Right lung (tissue), 5 donors: ENCODE measurements around the gene SLC25A30. TPM values are rescaled to one million over a fixed set of nuclear protein-coding genes. Genes with fewer than 3 reads are reported as not detected.
"Not testable (repeated sequence)": the region's sequence is repeated elsewhere in the genome, so short reads cannot be mapped to it uniquely, and the experiment has no call there.

Experiments used
- DNase-seq, 2 donors: peaks; one replicate each; pipeline ENCODE4 v3.0.0-alpha.2; 2013
- polyA plus RNA-seq, 5 donors: library from polyadenylated mRNA; unstranded; fragments of 120-200 nt; gene quantifications; one replicate each; pipeline versions ENCODE4 v1.2.1 to v1.2.3, GENCODE V29; 2013; ENCODE audit warnings: inconsistent platforms in 1 of 5, low replicate concordance in 1 of 5; ENCODE audit not compliant: insufficient read length in 5 of 5, insufficient read depth in 1 of 5

Gene SLC25A30
- polyA plus RNA-seq, 5 donors, result 13.5 to 21.1 (median 17.2) TPM

DNA sequence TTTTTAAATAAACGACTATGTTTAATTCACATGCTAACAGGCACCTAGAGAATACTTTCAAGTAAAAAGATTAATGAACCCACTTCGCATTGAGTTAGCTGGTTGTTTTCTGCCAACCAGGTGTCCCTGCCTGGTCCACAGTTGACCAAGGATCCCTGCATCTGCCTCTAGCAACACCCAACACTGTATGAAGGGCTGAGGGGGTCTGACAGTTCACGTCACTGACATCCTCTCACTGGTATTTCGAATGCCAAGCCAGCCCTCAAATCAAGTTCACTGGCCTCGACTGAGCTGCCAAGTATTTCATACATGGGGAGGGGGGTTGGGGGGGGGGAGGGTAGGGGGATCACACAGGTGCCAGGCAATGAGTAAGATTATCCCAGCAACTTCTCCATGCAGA is 25.4 kb downstream of the SLC25A30 start:
- no peak for DNase-seq

DNA sequence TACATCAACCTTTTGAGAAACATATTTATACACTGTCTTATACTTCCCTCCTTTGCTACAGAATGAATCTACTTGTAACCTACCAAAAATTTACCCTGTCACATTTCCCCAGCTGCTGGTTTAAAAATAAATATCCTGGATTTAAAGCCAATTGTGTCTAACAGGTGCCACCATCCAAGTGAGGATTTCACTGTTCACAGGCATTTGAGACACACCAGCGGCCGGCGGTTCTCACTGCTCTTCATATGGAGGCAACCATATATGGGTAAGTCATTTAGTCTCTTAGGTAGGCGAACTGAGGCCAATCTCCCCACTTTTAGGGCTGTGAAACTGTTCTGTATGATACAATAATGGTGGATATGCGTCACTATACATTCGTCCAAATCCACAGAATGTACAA is 26.2 kb downstream of the SLC25A30 start:
- no peak for DNase-seq

DNA sequence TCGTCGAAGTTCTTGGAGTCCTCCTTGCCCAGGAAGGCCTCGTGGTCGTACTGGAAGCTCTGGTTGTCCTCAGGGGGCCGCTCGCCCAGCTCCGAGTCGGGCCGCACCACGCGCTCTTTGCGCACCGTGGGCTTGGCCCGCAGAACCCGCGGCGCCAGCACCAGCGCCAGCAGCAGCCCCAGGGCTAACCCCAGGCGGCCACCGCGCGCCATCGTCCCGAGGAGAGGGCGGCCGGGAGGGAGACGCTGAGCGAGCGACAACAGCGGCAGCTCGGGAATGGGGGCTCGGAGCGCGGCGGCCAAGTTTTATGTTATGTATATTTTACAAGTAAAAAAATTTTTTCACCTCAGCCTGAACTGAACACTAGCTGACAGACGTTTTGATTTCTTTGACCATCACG is 27.0 kb downstream of the SLC25A30 start:
- not testable (repeated sequence) for DNase-seq

DNA sequence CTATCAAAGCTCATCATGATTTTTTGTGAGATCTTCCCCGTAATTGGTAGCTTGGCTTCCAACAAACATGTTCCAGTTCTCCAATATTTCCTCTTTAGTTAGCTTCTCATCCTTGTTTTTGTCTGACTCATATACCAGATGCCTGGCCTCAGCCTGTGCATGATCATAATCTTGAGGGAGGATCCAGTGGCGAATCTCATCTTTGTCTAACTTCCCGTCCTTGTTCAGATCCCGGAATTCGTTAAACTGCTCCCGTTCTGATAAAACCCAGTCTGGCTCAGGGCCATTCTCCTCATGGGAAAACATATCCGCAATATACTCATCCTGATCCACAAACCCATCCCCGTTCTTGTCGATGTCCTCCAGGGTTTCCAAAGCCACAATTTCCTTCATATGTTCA is 27.8 kb downstream of the SLC25A30 start:
- DNase-seq, result not testable (repeated sequence)

DNA sequence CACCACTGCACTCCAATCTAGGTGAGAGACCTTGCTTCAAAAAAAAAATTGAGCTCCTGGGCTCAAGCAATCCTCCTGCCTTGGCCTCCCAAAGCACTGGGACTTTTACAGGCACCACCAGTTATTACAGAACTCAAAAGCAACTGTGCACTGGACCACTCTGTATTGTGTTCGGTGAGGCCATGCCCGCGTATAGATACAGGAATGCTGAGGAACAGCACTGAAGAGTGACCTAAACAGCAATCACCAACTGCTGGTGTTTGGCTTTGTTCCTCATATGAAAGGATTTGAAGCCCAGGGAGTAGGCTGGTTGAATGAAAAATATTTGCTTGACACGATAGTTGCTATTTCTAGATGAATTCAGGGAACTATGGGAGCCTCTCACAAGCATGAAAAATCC is 29.5 kb downstream of the SLC25A30 start:
- DNase-seq, result no peak

DNA sequence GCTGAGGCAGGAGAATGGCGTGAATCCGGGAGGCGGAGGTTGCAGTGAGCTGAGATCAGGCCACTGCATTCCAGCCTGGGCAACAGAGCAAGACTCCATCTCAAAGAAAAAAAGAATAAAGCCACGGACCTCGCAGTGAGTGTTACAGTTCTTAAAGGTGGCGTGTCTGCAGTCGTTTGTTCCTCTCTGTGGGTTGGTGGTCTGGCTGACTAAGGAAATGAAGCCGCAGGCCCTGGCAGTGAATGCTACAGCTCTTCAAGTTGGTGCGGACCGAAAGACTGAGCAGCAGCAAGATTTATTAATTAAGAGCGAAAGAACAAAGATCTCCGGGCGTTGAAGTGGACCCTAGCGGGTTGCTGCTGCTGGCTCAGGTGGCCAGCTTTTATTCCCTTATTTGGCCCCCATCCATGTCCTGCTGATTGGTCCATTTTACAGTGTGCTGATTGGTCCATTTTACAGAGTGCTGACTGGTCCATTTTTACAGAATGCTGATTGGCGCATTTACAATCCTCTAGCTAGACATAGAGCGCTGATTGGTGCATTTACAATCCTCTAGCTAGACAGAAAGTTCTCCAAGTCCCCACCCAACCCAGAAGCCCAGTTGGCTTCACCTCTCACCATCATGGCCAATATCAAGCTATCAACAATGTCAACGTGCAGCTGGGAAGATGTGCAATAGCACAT is 31.1 kb downstream of the SLC25A30 start:
- not testable (repeated sequence) for DNase-seq

DNA sequence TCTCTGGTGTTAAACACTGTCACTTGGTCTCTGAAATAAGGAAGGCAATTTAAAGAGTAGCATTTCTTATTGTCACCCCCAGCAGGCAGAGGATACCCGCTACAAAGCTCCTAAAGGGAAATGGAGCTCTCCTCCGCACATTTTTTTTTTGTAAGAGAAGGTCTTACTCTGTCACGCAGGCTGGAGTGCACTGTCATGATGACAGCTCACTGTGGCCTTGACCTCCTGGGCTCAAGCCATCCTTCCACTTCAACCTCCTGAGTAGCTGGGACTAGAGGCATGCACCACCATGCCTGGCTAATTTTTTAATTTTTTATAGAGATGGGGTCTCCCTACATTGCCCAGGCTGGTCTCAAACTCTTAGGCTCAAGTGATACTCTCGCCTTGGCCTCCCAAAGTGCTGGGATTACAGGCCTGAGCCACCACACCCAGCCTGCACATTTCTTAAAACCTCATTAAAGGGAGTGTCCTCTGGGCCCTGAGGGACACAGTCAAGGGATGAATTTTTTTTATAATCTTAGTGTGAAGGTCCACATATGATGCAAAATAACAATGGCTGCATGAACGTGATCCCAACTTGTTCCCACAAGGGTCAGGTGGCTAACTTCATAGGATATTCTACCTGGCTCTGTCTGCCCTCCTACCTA is 32.1 kb downstream of the SLC25A30 start:
- DNase-seq, result no peak

DNA sequence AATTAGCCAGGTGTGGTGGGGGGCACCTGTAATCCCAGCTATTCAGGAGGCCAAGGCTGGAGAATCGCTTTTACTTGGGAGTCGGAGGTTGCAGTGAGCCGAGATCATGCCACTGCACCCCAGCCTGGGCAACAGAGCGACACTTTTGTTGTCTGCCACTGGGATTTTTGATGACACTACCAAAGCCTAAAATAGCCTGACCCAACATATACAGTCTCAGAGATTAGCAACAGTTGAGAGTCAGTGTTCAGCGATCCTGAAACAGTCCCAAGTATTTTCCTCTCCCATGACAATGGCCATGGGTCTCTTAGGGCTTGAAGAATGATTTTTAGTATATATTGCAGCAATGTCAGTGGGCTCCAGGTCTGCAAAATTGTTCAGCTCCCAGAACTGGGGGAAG is 32.9 kb downstream of the SLC25A30 start:
- DNase-seq, result no peak

DNA sequence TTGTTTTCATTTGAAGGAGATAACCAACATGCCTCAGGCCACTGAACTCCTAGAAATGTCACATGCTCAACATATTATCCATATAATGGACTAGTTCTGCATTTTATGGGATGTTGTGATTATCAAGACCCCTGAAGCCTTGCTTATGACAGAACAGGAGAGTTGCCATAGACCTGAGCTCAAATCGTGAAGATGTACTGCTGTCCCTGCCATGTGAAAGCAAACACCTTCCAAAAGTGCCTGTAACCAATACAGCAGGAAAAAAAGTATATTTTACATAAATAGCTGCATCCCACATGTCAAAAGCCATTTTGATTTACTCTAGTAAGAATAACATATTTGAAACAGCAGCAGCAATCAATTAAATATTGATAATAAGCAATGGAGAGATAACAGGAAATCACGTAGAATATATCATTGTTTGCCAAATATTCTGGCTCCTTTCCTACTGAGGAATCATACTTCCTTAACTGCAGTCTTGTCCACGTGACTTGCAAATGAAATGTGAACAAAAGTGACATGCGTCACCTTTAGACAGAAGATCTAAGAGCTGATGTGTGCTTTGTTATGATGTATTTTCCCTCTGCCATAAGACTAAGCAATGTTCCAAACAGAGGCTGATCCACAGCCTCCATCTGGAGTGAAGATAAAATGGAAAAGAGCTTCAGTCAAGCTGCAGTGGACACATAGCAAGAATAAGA is 33.5 kb downstream of the SLC25A30 start:
- no peak for DNase-seq

DNA sequence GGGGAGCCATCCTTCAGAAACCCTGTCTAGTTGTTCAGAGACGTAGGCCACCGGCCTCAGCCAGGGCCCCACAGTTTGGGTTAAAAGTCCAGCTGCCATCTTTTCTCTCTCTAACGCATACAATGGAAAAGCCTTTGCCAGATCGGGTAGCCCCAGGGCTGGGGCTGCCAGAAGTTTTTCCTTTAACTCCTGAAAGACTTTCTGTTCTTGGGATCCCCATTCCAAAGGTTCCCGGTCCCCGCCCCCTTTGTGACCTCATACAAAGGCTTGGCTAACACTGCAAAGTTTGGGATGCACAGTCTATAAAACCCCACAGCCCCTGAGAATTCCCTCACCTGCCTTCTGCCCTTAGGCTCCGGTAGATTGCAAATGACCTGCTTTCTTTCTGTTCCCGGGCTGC is 35.4 kb downstream of the SLC25A30 start:
- DNase-seq, result not testable (repeated sequence)

DNA sequence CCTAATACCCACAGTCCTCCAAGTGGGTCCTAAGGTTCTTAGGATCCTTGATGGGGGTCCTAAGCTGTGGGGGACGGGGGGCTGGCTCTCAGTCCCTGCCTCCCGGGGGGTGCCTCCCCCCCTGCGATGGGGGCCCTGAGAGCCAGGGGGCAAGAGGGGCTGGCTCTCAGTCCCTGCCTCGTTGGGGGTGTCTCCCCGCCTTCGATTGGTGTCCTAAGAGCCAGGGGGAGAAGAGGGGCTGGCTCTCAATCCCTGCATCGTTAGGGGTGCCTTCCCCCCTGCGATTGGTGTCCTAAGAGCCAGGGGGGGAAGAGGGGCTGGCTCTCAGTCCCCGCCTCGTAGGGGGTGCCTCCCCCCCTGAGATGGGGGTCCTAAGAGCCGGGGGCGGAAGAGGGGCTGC is 37.0 kb downstream of the SLC25A30 start:
- no peak for DNase-seq

DNA sequence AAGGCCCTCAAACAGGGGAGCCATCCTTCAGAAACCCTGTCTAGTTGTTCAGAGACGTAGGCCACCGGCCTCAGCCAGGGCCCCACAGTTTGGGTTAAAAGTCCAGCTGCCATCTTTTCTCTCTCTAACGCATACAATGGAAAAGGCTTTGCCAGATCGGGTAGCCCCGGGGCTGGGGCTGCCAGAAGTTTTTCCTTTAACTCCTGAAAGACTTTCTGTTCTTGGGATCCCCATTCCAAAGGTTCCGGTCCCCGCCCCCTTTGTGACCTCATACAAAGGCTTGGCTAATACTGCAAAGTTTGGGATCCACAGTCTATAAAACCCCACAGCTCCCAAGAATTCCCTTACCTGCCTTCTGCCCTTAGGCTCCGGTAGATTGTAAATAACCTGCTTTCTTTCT is 37.5 kb downstream of the SLC25A30 start:
- DNase-seq, result not testable (repeated sequence)

DNA sequence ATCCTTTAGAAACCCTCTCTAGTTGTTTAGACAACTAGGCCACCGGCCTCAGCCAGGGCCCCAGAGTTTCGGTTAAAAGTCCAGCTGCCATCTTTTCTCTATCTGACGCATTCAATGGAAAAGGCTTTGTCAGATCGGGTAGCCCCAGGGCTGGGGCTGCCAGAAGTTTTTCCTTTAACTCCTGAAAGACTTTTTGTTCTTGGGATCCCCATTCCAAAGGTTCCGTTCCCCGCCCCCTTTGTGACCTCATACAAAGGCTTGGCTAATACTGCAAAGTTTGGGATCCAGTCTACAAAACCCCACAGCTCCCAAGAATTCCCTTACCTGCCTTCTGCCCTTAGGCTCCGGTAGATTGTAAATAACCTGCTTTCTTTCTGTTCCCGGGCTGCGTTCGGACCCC is 38.7 kb downstream of the SLC25A30 start:
- not testable (repeated sequence) for DNase-seq

DNA sequence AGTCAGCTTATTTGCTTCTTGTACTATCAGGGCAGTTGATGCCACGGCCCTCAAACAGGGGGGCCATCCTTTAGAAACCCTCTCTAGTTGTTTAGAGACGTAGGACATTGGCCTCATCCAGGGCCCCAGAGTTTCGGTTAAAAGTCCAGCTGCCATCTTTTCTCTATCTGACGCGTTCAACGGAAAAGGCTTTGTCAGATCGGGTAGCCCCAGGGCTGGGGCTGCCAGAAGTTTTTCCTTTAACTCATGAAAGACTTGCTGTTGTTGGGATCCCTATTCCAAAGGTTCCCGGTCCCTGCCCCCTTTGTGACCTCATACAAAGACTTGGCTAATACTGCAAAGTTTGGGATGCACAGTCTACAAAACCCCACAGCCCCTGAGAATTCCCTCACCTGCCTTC is 39.4 kb downstream of the SLC25A30 start:
- not testable (repeated sequence) for DNase-seq

DNA sequence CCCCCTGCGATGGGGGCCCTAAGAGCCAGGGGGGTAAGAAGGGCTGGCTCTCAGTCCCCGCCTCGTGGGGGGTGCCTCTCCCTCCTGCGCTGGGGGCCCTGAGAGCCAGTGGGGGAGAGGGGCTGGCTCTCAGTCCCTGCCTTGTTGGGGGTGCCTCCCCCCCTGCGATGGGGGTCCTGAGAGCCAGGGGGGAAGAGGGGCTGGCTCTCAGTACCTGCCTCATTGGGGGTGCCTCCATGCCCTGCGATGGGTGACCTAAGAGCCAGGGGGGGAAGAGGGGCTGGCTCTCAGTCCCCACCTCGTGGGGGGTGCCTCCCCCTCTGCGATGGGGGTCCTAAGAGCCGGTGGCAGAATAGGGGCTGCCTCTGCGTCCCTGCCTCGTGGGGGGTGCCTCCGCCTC is 40.9 kb downstream of the SLC25A30 start:
- DNase-seq, result not testable (repeated sequence)

DNA sequence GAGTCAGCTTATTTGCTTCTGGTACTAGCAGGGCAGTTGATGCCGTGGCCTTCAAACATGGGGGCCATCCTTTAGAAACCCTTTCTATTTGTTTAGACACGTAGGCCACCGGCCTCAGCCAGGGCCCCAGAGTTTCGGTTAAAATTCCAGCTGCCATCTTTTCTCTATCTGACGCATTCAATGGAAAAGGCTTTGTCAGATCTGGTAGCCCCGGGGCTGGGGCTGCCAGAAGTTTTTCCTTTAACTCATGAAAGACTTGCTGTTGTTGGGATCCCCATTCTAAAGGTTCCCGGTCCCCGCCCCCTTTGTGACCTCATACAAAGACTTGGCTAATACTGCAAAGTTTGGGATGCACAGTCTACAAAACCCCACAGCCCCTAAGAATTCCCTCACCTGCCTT is 41.5 kb downstream of the SLC25A30 start:
- DNase-seq, result not testable (repeated sequence)

DNA sequence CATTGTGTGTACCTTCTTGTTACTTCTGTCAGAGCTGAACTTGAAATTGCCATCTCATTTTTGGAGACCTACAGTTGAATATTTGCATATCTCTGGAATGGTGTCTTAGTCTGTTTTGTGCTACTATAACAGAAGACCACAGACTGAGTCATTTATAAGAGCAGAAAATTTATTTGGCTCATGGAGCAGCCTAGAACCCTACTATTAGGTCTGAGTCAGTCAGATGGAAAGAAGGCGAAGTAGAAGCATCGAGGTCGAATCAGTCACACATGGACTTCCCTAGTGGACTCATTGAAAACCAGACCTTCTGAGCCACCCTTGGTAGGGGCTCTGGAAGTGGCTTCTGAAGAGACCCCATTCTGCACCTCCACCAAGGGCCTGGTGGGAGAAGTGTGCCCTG is 43.3 kb downstream of the SLC25A30 start:
- no peak for DNase-seq

DNA sequence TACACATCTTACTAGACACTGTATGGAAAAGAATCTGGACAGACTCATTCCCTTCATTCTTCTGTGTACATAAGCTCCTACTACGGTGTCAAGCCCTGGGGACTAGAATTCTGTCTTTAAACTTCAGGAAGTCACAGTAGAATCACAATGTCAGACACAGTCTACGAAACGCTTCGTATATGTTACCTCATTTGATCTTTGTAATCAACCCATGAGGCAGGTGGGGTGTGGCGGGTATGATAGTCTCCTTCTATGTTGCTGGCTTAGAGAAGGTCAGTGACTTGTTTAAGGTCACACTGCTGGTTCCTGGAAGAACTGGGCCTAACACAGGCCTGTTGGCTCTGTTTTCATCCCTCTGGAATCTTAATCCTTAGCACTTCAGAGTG is 45.0 kb downstream of the SLC25A30 start:
- no peak for DNase-seq

DNA sequence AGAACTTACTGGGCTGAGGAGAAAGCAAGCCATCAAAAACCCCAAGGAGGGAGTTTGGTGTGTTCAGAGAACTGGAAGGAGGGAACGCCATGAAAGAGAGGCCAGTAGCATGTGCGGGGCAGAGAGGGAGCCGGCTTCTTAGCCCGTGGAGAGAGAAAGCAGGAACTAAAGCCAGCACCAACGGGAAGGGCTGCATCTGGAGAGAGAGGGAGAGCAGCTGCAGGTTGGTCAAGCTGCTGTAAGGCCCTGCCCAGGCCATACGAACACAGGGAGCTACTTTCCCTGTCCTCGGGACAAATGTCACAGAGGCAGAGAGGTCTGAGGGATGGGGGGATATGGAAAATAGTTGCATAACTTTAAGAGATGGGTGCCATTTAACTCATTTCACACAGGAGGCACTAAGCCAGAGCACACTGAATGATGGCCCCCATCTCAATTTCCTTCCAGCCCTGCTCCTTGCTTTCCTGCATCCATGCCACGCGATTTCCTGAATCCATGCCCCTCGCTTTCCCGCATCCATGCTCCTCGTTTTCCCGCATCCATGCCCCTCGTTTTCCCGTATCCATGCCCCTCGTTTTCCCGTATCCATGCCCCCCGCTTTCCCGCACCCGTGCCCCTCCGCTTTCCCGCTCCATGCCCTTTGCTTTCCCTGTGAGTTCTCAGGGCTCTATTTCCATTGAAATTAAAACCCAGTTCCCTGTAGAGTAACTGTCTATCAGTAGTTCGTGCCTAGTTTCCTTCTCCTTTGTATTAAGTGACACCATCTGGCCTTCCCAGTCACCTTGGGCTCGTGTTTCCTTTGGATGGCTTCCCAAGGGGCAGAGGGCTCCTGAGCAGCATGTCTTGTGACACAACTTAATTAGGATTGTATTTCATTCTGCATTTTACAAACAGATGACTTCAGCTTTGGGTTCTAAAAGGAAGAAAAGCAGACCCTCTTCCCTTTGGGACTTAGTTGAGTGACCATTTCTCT is 45.7 kb downstream of the SLC25A30 start:
- DNase-seq, result no peak

DNA sequence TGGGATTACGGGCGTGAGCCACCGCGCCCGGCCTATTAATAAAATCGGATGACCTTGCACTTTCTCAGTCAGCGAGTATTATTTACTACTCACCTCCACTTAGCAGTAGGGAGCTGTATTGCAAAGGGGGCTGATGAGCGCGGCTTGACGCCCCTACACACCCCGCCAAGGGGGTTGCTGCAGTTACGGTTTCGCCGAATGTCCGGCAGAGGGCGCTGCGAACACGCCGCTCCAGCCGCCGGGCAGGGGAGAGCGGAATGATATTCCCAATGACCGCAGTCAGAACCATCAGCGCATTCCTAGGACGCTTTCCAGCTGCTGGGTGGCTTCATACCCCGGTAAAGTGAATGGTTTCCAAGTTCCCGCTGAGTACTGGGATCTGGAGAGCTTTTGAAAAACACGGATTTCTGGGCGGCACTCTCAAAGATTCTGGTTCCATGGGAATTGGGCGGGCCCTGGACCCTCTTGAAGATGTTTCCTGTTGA is 47.2 kb downstream of the SLC25A30 start:
- DNase-seq, result peak; percentile 54 to 60

DNA sequence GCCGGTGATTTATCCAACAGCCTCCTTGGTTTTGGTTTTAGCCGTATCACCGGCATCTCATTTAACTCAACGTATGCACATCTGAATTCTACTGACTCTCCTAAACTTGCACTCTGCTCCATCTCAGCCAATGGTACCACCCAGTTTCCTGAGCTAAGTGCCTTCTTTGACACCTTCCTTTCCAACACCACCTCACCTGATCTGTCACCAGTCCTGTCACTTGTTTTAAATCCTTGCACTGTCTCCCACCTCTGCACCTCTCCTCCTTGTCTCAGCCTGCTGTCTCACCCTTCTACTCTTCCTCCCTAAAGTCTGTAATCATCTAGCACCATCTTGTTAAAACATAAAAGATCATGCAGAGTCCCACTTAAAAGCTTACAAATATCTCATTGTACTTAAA is 49.1 kb downstream of the SLC25A30 start:
- no peak for DNase-seq

DNA sequence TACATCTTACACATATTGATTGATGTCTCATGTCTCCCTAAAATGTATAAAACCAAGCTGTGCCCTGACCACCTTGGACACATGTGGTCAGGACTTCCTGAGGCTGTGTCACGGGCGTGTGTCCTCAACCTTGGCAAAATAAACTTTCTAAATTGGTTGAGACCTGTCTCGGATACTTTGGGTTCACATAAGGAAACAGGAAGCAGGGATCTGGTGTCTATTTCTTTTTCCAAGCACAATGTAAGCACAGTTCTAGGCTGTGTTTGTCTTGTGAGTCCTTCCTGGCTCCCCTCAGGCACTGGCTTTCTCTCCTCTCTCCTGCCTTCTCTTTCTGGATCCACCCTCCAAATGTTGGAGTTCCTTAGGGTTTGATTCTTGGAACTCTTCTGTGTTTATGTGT is 49.6 kb downstream of the SLC25A30 start:
- DNase-seq, result no peak
